ENCODE measurements around the gene CETN3. TPM values are rescaled to one million over a fixed set of nuclear protein-coding genes. Genes with fewer than 3 reads are reported as not detected.

CETN3 gene
- total and polyA plus RNA-seq, 2 of the 8 experiments (the other 6 are each of a cell fraction or from before 2014, with no cell fraction given): 4.8 to 43.8 TPM

DNA sequence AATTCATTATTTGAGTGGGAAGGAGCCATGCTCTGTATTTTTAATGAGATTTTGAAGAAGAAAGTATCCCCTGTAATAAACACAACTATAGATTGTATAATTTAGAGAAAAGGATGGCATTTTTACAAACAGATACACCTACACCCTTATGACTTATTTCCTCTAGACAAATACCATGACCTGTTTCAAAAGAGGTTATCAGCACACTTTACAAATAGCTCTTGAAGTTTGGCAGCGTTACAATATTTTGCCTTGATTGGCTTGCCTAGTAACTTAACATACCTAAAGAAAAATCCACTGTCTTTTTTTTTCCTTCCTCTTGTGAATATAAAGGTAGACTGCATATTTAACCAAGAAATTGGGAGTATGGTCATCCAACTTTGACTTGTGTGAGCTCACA, 28.5 kb upstream of the CETN3 start (continued):
- TF ChIP-seq, protein P1, sequence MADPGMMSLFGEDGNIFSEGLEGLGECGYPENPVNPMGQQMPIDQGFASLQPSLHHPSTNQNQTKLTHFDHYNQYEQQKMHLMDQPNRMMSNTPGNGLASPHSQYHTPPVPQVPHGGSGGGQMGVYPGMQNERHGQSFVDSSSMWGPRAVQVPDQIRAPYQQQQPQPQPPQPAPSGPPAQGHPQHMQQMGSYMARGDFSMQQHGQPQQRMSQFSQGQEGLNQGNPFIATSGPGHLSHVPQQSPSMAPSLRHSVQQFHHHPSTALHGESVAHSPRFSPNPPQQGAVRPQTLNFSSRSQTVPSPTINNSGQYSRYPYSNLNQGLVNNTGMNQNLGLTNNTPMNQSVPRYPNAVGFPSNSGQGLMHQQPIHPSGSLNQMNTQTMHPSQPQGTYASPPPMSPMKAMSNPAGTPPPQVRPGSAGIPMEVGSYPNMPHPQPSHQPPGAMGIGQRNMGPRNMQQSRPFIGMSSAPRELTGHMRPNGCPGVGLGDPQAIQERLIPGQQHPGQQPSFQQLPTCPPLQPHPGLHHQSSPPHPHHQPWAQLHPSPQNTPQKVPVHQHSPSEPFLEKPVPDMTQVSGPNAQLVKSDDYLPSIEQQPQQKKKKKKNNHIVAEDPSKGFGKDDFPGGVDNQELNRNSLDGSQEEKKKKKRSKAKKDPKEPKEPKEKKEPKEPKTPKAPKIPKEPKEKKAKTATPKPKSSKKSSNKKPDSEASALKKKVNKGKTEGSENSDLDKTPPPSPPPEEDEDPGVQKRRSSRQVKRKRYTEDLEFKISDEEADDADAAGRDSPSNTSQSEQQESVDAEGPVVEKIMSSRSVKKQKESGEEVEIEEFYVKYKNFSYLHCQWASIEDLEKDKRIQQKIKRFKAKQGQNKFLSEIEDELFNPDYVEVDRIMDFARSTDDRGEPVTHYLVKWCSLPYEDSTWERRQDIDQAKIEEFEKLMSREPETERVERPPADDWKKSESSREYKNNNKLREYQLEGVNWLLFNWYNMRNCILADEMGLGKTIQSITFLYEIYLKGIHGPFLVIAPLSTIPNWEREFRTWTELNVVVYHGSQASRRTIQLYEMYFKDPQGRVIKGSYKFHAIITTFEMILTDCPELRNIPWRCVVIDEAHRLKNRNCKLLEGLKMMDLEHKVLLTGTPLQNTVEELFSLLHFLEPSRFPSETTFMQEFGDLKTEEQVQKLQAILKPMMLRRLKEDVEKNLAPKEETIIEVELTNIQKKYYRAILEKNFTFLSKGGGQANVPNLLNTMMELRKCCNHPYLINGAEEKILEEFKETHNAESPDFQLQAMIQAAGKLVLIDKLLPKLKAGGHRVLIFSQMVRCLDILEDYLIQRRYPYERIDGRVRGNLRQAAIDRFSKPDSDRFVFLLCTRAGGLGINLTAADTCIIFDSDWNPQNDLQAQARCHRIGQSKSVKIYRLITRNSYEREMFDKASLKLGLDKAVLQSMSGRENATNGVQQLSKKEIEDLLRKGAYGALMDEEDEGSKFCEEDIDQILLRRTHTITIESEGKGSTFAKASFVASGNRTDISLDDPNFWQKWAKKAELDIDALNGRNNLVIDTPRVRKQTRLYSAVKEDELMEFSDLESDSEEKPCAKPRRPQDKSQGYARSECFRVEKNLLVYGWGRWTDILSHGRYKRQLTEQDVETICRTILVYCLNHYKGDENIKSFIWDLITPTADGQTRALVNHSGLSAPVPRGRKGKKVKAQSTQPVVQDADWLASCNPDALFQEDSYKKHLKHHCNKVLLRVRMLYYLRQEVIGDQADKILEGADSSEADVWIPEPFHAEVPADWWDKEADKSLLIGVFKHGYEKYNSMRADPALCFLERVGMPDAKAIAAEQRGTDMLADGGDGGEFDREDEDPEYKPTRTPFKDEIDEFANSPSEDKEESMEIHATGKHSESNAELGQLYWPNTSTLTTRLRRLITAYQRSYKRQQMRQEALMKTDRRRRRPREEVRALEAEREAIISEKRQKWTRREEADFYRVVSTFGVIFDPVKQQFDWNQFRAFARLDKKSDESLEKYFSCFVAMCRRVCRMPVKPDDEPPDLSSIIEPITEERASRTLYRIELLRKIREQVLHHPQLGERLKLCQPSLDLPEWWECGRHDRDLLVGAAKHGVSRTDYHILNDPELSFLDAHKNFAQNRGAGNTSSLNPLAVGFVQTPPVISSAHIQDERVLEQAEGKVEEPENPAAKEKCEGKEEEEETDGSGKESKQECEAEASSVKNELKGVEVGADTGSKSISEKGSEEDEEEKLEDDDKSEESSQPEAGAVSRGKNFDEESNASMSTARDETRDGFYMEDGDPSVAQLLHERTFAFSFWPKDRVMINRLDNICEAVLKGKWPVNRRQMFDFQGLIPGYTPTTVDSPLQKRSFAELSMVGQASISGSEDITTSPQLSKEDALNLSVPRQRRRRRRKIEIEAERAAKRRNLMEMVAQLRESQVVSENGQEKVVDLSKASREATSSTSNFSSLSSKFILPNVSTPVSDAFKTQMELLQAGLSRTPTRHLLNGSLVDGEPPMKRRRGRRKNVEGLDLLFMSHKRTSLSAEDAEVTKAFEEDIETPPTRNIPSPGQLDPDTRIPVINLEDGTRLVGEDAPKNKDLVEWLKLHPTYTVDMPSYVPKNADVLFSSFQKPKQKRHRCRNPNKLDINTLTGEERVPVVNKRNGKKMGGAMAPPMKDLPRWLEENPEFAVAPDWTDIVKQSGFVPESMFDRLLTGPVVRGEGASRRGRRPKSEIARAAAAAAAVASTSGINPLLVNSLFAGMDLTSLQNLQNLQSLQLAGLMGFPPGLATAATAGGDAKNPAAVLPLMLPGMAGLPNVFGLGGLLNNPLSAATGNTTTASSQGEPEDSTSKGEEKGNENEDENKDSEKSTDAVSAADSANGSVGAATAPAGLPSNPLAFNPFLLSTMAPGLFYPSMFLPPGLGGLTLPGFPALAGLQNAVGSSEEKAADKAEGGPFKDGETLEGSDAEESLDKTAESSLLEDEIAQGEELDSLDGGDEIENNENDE (IDR thresholded peaks at IDR 0.05; ENCODE audit: insufficient replicate concordance, low read length): no peak
- TF ChIP-seq, protein P2, sequence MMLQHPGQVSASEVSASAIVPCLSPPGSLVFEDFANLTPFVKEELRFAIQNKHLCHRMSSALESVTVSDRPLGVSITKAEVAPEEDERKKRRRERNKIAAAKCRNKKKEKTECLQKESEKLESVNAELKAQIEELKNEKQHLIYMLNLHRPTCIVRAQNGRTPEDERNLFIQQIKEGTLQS (IDR thresholded peaks at IDR 0.05; ENCODE audit: insufficient read depth, low read depth, low read length): no peak

Measured in H1 (cell line).